Tibial nerve (tissue), 4 donors: Measurements from ENCODE around the gene PIK3R1.

Experiments used
- EP300 ChIP-seq, 2 donors: sonication (generic); formaldehyde crosslinking; IDR thresholded peaks; one replicate each; pipeline ENCODE4 v1.6.1; 2017; ENCODE audit warnings: antibody characterized with exemption in 2 of 2, mild to moderate bottlenecking in 1 of 2
- TF ChIP-seq, protein P1 (sequence below), 5 experiments: fragments of 200-600 bp in 3 of 5; fragments of 450-650 bp in 2 of 5; sonication (generic) in 3 of 5; IDR thresholded peaks; one replicate each; pipeline ENCODE4 v1.5.1; 2016 to 2019; ENCODE audit warnings: antibody characterized with exemption in 5 of 5, mild to moderate bottlenecking in 3 of 5, moderate library complexity in 2 of 5

DNA sequence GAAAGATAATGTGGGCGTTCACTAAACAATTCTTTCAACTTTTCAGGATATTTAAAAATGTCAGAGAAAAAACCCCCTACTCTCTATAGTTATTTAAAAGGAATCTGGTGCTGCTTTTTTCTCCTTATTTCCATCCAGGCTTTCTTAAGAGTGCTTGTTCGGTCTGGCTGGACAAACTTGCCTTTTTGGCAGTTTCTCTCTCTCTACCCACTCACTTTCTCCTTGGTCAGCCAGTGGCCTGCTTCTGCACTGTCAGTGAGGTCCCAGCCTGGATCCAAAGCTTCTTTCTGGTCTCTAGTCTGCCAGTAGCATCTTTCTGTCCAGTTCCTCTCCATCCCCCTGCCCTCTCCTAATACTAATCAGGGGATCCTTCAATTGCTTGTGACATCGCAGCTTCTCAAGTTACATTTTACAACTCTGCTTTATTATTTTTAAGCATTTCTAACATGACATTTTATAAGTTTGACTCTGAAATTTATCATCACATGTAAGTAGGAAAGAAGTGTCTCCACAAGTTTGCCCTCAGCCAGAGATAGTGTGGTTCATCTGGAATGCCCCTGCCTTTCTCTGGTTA, 50.4 kb downstream of the PIK3R1 start:
- no peak for TF ChIP-seq EP300 (IDR thresholded peaks at IDR 0.05)
- TF ChIP-seq, protein P1, sequence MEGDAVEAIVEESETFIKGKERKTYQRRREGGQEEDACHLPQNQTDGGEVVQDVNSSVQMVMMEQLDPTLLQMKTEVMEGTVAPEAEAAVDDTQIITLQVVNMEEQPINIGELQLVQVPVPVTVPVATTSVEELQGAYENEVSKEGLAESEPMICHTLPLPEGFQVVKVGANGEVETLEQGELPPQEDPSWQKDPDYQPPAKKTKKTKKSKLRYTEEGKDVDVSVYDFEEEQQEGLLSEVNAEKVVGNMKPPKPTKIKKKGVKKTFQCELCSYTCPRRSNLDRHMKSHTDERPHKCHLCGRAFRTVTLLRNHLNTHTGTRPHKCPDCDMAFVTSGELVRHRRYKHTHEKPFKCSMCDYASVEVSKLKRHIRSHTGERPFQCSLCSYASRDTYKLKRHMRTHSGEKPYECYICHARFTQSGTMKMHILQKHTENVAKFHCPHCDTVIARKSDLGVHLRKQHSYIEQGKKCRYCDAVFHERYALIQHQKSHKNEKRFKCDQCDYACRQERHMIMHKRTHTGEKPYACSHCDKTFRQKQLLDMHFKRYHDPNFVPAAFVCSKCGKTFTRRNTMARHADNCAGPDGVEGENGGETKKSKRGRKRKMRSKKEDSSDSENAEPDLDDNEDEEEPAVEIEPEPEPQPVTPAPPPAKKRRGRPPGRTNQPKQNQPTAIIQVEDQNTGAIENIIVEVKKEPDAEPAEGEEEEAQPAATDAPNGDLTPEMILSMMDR (IDR thresholded peaks at IDR 0.05): no peak
